Suprapubic skin (tissue), 4 donors: ENCODE results near the gene KLF4. TPM values are rescaled to one million over a fixed set of nuclear protein-coding genes. Genes with fewer than 3 reads are reported as not detected.
"Not testable (repeated sequence)": the region's sequence is repeated elsewhere in the genome, so short reads cannot be mapped to it uniquely, and the experiment has no call there.

Experiments used
- DNase-seq, 2 donors: peaks; one replicate each; pipeline ENCODE4 v3.0.0-alpha.2; 2019; ENCODE audit warnings: low spot score in 2 of 2
- H3K27ac ChIP-seq: fragments of 200-600 bp; sonication (generic); one replicate; pipeline ENCODE4 v1.5.1; 2019
- H3K27me3 ChIP-seq: fragments of 200-600 bp; sonication (generic); one replicate; pipeline ENCODE4 v1.5.1; 2019
- H3K36me3 ChIP-seq: fragments of 200-600 bp; sonication (generic); one replicate; pipeline ENCODE4 v1.5.1; 2019
- H3K4me1 ChIP-seq: fragments of 200-600 bp; sonication (generic); one replicate; pipeline ENCODE4 v1.5.1; 2019
- H3K4me3 ChIP-seq: fragments of 200-600 bp; sonication (generic); one replicate; pipeline ENCODE4 v1.5.1; 2019; ENCODE audit warnings: mild to moderate bottlenecking
- H3K9me3 ChIP-seq: fragments of 200-600 bp; sonication (generic); one replicate; pipeline ENCODE4 v1.5.1; 2019
- EP300 ChIP-seq: sonication (generic); formaldehyde crosslinking; IDR thresholded peaks from one replicate; pipeline ENCODE4 v1.6.1; 2017; ENCODE audit warnings: antibody characterized with exemption
- POLR2A ChIP-seq, 2 donors: fragments of 450-650 bp; IDR thresholded peaks; one replicate each; pipeline ENCODE4 v1.6.1; 2017; ENCODE audit warnings: antibody characterized with exemption in 2 of 2, mild to moderate bottlenecking in 2 of 2, moderate library complexity in 2 of 2
- POLR2AphosphoS5 ChIP-seq, 3 donors: sonication (generic); formaldehyde crosslinking; IDR thresholded peaks; one replicate each; pipeline ENCODE4 v1.6.1; 2017; ENCODE audit warnings: antibody characterized with exemption in 3 of 3
- WGBS: methylation state at CpG from one replicate; pipeline ENCODE4 v1.1.5; 2018; 5-methylcytosine and 5-hydroxymethylcytosine counted together
- total RNA-seq, 4 donors: library from RNA; depleted of rRNA; stranded (reverse); fragments of >200 nt; gene quantifications; one replicate each; pipeline ENCODE4 v1.1.0, GENCODE V29; 2016
- TF ChIP-seq, protein P1 (sequence below), 2 donors: fragments of 200-600 bp in 1 of 2; fragments of 450-650 bp in 1 of 2; sonication (generic) in 1 of 2; IDR thresholded peaks; one replicate each; pipeline ENCODE4 v1.5.1; 2016 to 2019; ENCODE audit warnings: antibody characterized with exemption in 2 of 2, mild to moderate bottlenecking in 1 of 2, moderate library complexity in 1 of 2

KLF4 gene
- total RNA-seq, 4 donors from 2014 or later: 613 to 1,231 (median 708) TPM

DNA sequence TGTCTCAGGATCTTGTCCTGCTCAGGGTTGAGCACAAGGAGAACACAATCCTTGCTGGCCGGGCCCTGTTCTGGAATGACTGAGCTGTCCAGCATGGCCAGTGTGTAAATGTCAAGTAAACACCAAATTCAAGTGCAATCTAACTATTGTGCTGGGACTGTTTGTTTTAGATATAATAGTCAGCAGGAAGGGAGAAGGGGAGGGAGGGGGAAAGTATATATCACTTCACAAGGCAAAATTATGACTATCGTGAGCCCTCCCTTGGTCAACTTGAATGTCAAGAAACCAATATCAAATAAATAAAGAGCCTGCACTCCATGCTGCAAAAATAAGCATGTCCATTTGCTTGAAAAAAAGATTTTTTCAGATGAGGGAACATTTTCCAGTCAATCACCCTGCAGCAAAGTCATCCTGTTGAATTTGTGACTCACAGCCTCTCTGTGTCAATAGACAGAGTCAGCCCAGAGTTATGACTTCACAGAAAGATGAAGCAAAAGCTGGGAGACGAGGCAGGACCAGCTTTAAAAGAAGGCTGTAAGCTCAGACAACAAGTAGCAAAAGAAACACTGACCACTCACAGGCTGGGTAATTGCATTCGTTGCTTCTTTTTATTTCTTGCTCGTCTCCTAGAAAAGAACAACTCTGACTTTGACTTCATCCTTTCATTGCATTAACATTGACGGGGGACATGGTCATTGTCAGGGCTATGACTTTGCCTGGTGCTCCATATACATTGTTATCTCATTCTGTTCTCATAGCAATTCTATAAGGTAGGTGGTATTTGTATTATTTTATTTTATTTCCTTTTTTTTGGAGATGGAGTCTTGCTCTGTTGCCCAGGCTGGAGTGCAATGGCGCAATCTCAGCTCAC is 15.3 kb upstream of the KLF4 start:
- TF ChIP-seq EP300: no peak
- TF ChIP-seq, protein P1, sequence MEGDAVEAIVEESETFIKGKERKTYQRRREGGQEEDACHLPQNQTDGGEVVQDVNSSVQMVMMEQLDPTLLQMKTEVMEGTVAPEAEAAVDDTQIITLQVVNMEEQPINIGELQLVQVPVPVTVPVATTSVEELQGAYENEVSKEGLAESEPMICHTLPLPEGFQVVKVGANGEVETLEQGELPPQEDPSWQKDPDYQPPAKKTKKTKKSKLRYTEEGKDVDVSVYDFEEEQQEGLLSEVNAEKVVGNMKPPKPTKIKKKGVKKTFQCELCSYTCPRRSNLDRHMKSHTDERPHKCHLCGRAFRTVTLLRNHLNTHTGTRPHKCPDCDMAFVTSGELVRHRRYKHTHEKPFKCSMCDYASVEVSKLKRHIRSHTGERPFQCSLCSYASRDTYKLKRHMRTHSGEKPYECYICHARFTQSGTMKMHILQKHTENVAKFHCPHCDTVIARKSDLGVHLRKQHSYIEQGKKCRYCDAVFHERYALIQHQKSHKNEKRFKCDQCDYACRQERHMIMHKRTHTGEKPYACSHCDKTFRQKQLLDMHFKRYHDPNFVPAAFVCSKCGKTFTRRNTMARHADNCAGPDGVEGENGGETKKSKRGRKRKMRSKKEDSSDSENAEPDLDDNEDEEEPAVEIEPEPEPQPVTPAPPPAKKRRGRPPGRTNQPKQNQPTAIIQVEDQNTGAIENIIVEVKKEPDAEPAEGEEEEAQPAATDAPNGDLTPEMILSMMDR (IDR thresholded peaks at IDR 0.05): no peak
- no peak for TF ChIP-seq POLR2A (IDR thresholded peaks at IDR 0.05)
- TF ChIP-seq POLR2AphosphoS5 (IDR thresholded peaks at IDR 0.05): no peak
- H3K4me1 ChIP-seq: peaks cover 6% of the 10 kb centered on the region
- DNase-seq: no peak
- no peaks in the 10 kb centered on the region for H3K9me3 ChIP-seq
- peak overlapping the region; percentile 14 for H3K27ac ChIP-seq
- H3K4me3 ChIP-seq: no peak overlapping the region
- H3K27me3 ChIP-seq: no peaks in the 10 kb centered on the region
- 64% methylated on average over 7 of the region's 7 CpGs for WGBS
- H3K36me3 ChIP-seq: no peaks in the 10 kb centered on the region

DNA sequence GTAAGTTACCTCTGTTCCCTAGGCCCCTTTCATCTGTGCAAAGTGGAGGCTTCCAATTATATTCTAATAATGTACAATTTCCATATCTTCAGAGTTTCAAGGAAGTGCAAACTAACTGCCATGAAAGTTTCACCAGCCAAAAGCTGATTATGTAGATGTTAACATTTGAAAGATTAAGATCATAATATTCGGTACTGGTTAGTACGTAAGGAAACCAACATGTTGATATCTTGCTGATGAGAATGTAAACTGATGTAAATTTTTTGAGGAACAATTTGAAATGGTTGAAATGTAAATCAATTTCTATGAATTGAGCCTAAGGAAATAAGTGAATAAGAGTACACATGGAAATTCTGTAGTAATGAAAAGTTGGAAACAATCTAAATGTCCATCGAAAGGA is 12.9 kb upstream of the KLF4 start:
- DNase-seq: no peak
- H3K9me3 ChIP-seq: no peaks in the 10 kb centered on the region
- no peak overlapping the region for H3K4me3 ChIP-seq
- TF ChIP-seq POLR2A (IDR thresholded peaks at IDR 0.05) (no peak), EP300 (no peak), POLR2AphosphoS5 (IDR thresholded peaks at IDR 0.05) (no peak)
- TF ChIP-seq, protein P1 (IDR thresholded peaks at IDR 0.05): no peak
- H3K27me3 ChIP-seq: no peaks in the 10 kb centered on the region
- no peak overlapping the region for H3K27ac ChIP-seq
- H3K4me1 ChIP-seq: peaks cover 6% of the 10 kb centered on the region
- no peaks in the 10 kb centered on the region for H3K36me3 ChIP-seq
- WGBS: 87% methylated on average over 3 of the region's 3 CpGs

DNA sequence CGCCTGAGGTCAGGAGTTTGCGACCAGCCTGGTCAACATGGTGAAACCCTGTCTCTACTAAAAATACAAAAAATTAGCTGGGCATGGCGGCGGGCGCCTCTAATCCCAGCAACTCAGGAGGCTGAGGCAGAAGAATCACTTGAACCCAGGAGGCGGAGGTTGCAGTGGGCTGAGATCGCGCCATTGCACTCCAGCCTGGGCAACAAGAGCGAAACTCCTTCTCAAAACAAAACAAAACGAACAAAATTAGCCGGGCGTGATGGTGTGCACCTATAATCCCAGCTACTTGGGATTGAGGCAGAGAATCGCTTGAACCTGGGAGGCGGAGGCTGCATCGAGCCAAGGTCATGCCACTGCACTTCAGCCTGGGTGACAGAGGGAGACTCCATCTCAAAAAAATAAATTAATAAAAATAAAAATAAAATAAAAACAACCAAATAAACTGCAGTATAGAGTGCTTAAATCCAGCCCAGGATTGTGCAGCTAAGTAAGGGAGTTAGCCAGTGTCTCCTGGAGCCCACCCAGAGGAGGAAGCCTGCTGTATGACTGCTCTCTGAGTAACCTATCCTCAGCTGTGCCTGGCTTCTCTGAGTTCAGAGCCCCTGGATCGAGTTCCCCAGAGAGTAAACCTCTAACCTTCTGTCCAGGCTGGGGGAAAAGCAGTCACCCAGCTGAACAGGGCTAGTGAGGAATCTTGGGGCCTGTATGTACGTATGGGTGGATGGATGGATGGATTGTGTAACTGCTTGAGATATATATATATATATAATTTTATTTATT is 11.0 kb upstream of the KLF4 start:
- DNase-seq, H3K27me3 ChIP-seq, H3K27ac ChIP-seq, H3K4me3 ChIP-seq, H3K9me3 ChIP-seq, H3K4me1 ChIP-seq, H3K36me3 ChIP-seq: not testable (repeated sequence)
- 94% methylated on average over 17 of the region's 17 CpGs for WGBS

DNA sequence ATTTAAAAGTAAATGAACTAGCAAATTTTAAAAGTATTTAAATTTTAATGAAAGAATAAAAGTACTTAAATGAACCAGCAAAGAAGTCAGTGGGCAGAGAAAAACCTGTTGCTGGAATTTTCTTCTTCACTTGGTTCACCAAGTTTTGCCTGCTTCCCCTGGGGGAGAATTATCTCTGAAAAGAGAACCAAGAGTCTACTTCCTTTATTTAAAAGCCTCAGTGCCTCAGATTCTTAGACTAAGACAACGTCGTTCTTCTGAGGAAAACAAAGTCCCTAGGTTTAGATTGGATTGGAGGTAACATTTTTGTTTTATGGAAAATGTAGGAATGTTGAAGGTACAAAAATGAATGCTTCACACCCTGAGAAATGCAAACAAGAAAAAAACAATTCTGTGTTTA is 7.4 kb upstream of the KLF4 start:
- no peaks in the 10 kb centered on the region for H3K9me3 ChIP-seq
- 52% methylated on average over 2 of the region's 2 CpGs for WGBS
- TF ChIP-seq POLR2AphosphoS5 (IDR thresholded peaks at IDR 0.05): no peak
- TF ChIP-seq EP300: no peak
- TF ChIP-seq, protein P1 (IDR thresholded peaks at IDR 0.05): no peak

DNA sequence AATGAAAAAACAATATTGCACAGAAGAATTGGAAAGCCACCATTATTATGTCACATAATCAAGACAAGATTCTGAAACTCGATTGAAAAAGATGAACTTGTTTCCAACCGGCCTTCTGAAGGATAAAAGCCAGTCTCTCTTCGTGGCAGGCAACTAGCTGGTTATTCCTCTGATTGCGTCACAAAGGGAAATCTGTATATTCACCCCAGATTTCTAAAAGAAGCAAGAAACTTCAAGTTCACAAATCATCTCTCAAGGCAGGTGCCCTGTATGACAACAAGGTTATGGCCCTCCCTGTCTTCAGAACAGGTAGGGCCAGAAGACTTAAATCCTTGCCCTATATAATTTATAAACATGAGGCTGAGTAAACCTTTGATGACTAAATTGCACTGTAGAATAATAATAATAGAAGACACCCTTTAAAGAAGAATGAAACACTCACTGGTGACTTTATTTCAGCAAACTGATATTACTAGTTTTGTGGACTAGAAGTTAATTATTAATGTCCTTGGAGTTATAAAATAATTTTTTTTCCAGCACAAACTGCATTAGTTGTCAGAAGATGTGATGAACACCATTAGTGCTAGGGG is 2.9 kb upstream of the KLF4 start:
- H3K4me3 ChIP-seq: no peak overlapping the region
- peak overlapping the region; percentile 99 for H3K27ac ChIP-seq
- no peaks in the 10 kb centered on the region for H3K9me3 ChIP-seq
- peaks cover 9% of the 10 kb centered on the region for H3K36me3 ChIP-seq
- peaks cover 24% of the 10 kb centered on the region for H3K4me1 ChIP-seq
- TF ChIP-seq EP300 (no peak), POLR2A (IDR thresholded peaks at IDR 0.05) (no peak), POLR2AphosphoS5 (IDR thresholded peaks at IDR 0.05) (no peak)
- TF ChIP-seq, protein P1 (IDR thresholded peaks at IDR 0.05): no peak
- DNase-seq: no peak
- 45% methylated on average over 4 of the region's 4 CpGs for WGBS
- no peaks in the 10 kb centered on the region for H3K27me3 ChIP-seq

More for the DNA sequence above, 7.4 kb upstream of the KLF4 start:
- no peak for DNase-seq
- H3K4me1 ChIP-seq: peaks cover 5% of the 10 kb centered on the region
- H3K4me3 ChIP-seq: no peak overlapping the region
- H3K27me3 ChIP-seq: no peaks in the 10 kb centered on the region
- H3K27ac ChIP-seq: peak overlapping the region; percentile 35
- H3K36me3 ChIP-seq: no peaks in the 10 kb centered on the region
